H1 (cell line): ENCODE measurements around the gene COL25A1. TPM values are rescaled to one million over a fixed set of nuclear protein-coding genes. Genes with fewer than 3 reads are reported as not detected.

Experiments
- ZNF274 ChIP-seq: IDR thresholded peaks from 2 replicates; pipeline ENCODE4 v1.7.0; 2012; ENCODE audit warnings: low read length, borderline replicate concordance; ENCODE audit errors: extremely low read depth
- polyA plus RNA-seq, 7 experiments: library from polyadenylated mRNA; depleted of rRNA in 3 of 7; stranded (reverse) in 5 of 7; unstranded in 2 of 7; fragments of >200 nt in 5 of 7; fragments of 200-250 nt in 2 of 7; gene quantifications; 1 replicate in 5 of 7; 2 replicates in 1 of 7; 4 replicates in 1 of 7; pipeline versions ENCODE4 v1.2.1 to v1.2.3, GENCODE V29; 2011 to 2013; ENCODE audit warnings: missing spikeins in 2 of 7, mixed read lengths in 2 of 7
- total RNA-seq: library from RNA; stranded (reverse); fragmentation: NEBNext Ultra II Directional; extraction: Animal tissue kit (Norgen Biotek cat#: 25700); gene quantifications from 2 replicates; pipeline ENCODE4 v1.2.1, GENCODE V29; 2021

Gene COL25A1
- total and polyA plus RNA-seq, 2 of the 8 experiments (the other 6 are each of a cell fraction or from before 2014, with no cell fraction given) = 1.1 to 8.3 TPM

GRCh38 chr4:109147135-109147534 lies 155.3 kb downstream of the COL25A1 start (continued):
- TF ChIP-seq ZNF274 = no peak
